Ramos (cell line): Measurements from ENCODE around the gene ATP2B2.

Source experiments
- in situ Hi-C: fragments of 300-500 bp; cut with MboI; formaldehyde crosslinking; loops from one replicate; pipeline ENCODE4 v1.14.3; 2022; ENCODE audit warnings: low sequenced_read_pairs; ENCODE audit not compliant: unreplicated experiment

ATP2B2 gene

GRCh38 chr3:10479311-10479710, 26.1 kb downstream of the ATP2B2 start:
- in situ Hi-C loops = no loop called here

- in situ Hi-C loops = no loop called here
Measured at GRCh38 chr3:10475983-10476382, 29.4 kb downstream of the ATP2B2 start.

- in situ Hi-C loops = no loop called here
Measured at GRCh38 chr3:10474847-10475246, 30.5 kb downstream of the ATP2B2 start.

GRCh38 chr3:10474275-10474646, 31.1 kb downstream of the ATP2B2 start:
- in situ Hi-C loops = no loop called here

GRCh38 chr3:10473581-10474274, 31.7 kb downstream of the ATP2B2 start:
- in situ Hi-C loops = no loop called here

GRCh38 chr3:10472877-10473440, 32.4 kb downstream of the ATP2B2 start:
- in situ Hi-C loops = no loop called here

GRCh38 chr3:10471054-10471688, 34.2 kb downstream of the ATP2B2 start:
- in situ Hi-C loops = no loop called here

- in situ Hi-C loops = no loop called here
Measured at GRCh38 chr3:10470120-10471053, 35.0 kb downstream of the ATP2B2 start.

GRCh38 chr3:10469441-10470119, 35.8 kb downstream of the ATP2B2 start:
- in situ Hi-C loops = no loop called here

GRCh38 chr3:10468613-10469354, 36.6 kb downstream of the ATP2B2 start:
- in situ Hi-C loops = no loop called here

- in situ Hi-C loops = no loop called here
Measured at GRCh38 chr3:10467904-10468612, 37.3 kb downstream of the ATP2B2 start.

GRCh38 chr3:10467204-10467603, 38.2 kb downstream of the ATP2B2 start:
- in situ Hi-C loops = no loop called here

- in situ Hi-C loops = no loop called here
Measured at GRCh38 chr3:10466186-10466585, 39.2 kb downstream of the ATP2B2 start.

- in situ Hi-C loops = no loop called here
Measured at GRCh38 chr3:10465161-10465560, 40.2 kb downstream of the ATP2B2 start.

- in situ Hi-C loops = no loop called here
Measured at GRCh38 chr3:10463533-10464434, 41.6 kb downstream of the ATP2B2 start.

- in situ Hi-C loops = no loop called here
Measured at GRCh38 chr3:10462641-10463532, 42.5 kb downstream of the ATP2B2 start.
